MM.1S (cell line): ENCODE measurements around the gene SLC40A1.

ENCODE experiments used
- DNase-seq: peaks from one replicate; pipeline ENCODE4 v3.0.0-alpha.2; 2015
- H2AFZ ChIP-seq: fragments of 300-600 bp; sonication (generic); 2 replicates; pipeline ENCODE4 v1.6.0; 2016; ENCODE audit warnings: antibody characterized with exemption, low read length
- H3F3A ChIP-seq: fragments of 300-600 bp; sonication (generic); 2 replicates; pipeline ENCODE4 v1.6.1; 2016; ENCODE audit warnings: mild to moderate bottlenecking, antibody characterized with exemption, low read length, moderate library complexity, mixed read lengths; ENCODE audit not compliant: insufficient read depth
- H3K27ac ChIP-seq: fragments of 300-600 bp; sonication (generic); 2 replicates; pipeline ENCODE4 v1.5.1; 2016; ENCODE audit warnings: mild to moderate bottlenecking, low read length
- H3K27me3 ChIP-seq: fragments of 300-600 bp; sonication (generic); replicated peaks from 2 replicates; pipeline ENCODE4 v1.6.0; 2016; ENCODE audit warnings: low read length; ENCODE audit not compliant: insufficient read depth
- H3K36me3 ChIP-seq: fragments of 300-600 bp; sonication (generic); replicated peaks from 2 replicates; pipeline ENCODE4 v1.6.1; 2016; ENCODE audit warnings: mild to moderate bottlenecking, low read length, mixed read lengths; ENCODE audit not compliant: insufficient read depth
- H3K4me1 ChIP-seq: fragments of 300-600 bp; sonication (generic); 2 replicates; pipeline ENCODE4 v1.6.1; 2016; ENCODE audit warnings: low read length, mixed read lengths
- H3K4me2 ChIP-seq: fragments of 300-600 bp; sonication (generic); 2 replicates; pipeline ENCODE4 v1.6.0; 2016; ENCODE audit warnings: low read depth, low read length
- H3K4me3 ChIP-seq: fragments of 300-600 bp; sonication (generic); 2 replicates; pipeline ENCODE4 v1.5.1; 2016; ENCODE audit warnings: low read length, mixed read lengths
- H3K79me2 ChIP-seq: fragments of 300-600 bp; sonication (generic); 2 replicates; pipeline ENCODE4 v1.6.1; 2016; ENCODE audit warnings: mixed run types, low read length, mixed read lengths
- H3K9ac ChIP-seq: fragments of 300-600 bp; sonication (generic); 2 replicates; pipeline ENCODE4 v1.6.1; 2016; ENCODE audit warnings: low read length, mixed read lengths
- H3K9me2 ChIP-seq: fragments of 300-600 bp; sonication (generic); replicated peaks from 2 replicates; pipeline ENCODE4 v1.6.1; 2016; ENCODE audit warnings: mild to moderate bottlenecking, low read length, mixed read lengths; ENCODE audit not compliant: insufficient read depth
- H3K9me3 ChIP-seq: fragments of 300-600 bp; sonication (generic); replicated peaks from 2 replicates; pipeline ENCODE4 v1.6.1; 2016; ENCODE audit warnings: mild to moderate bottlenecking, low read length, mixed read lengths; ENCODE audit not compliant: insufficient read depth
- H4K20me1 ChIP-seq: fragments of 300-600 bp; sonication (generic); 2 replicates; pipeline ENCODE4 v1.6.1; 2016; ENCODE audit warnings: mild to moderate bottlenecking, low read length, moderate library complexity, mixed read lengths; ENCODE audit not compliant: insufficient read depth
- CTCF ChIP-seq: fragments of 300-600 bp; sonication (generic); IDR thresholded peaks from 2 replicates; pipeline ENCODE4 v1.5.1; 2016; ENCODE audit warnings: antibody characterized with exemption, low read length, mixed read lengths
- EZH2 ChIP-seq: fragments of 300-600 bp; sonication (generic); optimal IDR thresholded peaks from 2 replicates; pipeline ENCODE3; 2017; ENCODE audit warnings: low read depth, mild to moderate bottlenecking, antibody characterized with exemption, low read length, mixed read lengths
- EZH2phosphoT487 ChIP-seq: fragments of 300-600 bp; sonication (generic); IDR thresholded peaks from 2 replicates; pipeline ENCODE4 v1.6.1; 2018; ENCODE audit warnings: antibody characterized with exemption, low read length

The SLC40A1 gene

GRCh38 chr2:189548666-189549448 lies 31.7 kb downstream of the SLC40A1 start:
- Histone ChIP-seq H3K4me3 (no peak overlapping the region), H4K20me1 (no peaks in the 10 kb centered on the region), H3K9ac (no peak overlapping the region), H3K9me2 (no peaks in the 10 kb centered on the region), H3K27me3 (no peaks in the 10 kb centered on the region), H3F3A (no peaks in the 10 kb centered on the region), H2AFZ (no peak overlapping the region), H3K27ac (no peak overlapping the region), H3K4me2 (no peak overlapping the region), H3K4me1 (no peaks in the 10 kb centered on the region), H3K79me2 (no peaks in the 10 kb centered on the region), H3K9me3 (no peaks in the 10 kb centered on the region), H3K36me3 (no peaks in the 10 kb centered on the region)
- TF ChIP-seq EZH2 = no peak
- TF ChIP-seq EZH2phosphoT487 = no peak
- no peak for TF ChIP-seq CTCF
- no peak for DNase-seq

- Histone ChIP-seq H3K9me2 (no peaks in the 10 kb centered on the region), H3K27me3 (no peaks in the 10 kb centered on the region), H3K27ac (no peak overlapping the region), H2AFZ (no peak overlapping the region), H3K79me2 (no peaks in the 10 kb centered on the region), H3F3A (no peaks in the 10 kb centered on the region), H3K4me3 (no peak overlapping the region), H3K9me3 (no peaks in the 10 kb centered on the region), H4K20me1 (no peaks in the 10 kb centered on the region), H3K4me2 (no peak overlapping the region), H3K36me3 (no peaks in the 10 kb centered on the region), H3K9ac (no peak overlapping the region), H3K4me1 (no peaks in the 10 kb centered on the region)
- no peak for TF ChIP-seq EZH2
- TF ChIP-seq CTCF = no peak
- no peak for DNase-seq
Observed at GRCh38 chr2:189545418-189545817, 35.2 kb downstream of the SLC40A1 start.

GRCh38 chr2:189544318-189545042 lies 36.1 kb downstream of the SLC40A1 start:
- H3K27ac ChIP-seq = no peak overlapping the region
- H2AFZ ChIP-seq = no peak overlapping the region
- no peaks in the 10 kb centered on the region for H3K79me2 ChIP-seq
- no peaks in the 10 kb centered on the region for H3K9me2 ChIP-seq
- H3K36me3 ChIP-seq = no peaks in the 10 kb centered on the region
- H4K20me1 ChIP-seq = no peaks in the 10 kb centered on the region
- H3K27me3 ChIP-seq = no peaks in the 10 kb centered on the region
- DNase-seq = peak; percentile 16
- H3K4me3 ChIP-seq = no peak overlapping the region
- no peak for TF ChIP-seq CTCF
- TF ChIP-seq EZH2 = no peak
- no peak for TF ChIP-seq EZH2phosphoT487
- H3F3A ChIP-seq = no peaks in the 10 kb centered on the region
- H3K9ac ChIP-seq = no peak overlapping the region
- no peaks in the 10 kb centered on the region for H3K4me1 ChIP-seq
- no peak overlapping the region for H3K4me2 ChIP-seq
- no peaks in the 10 kb centered on the region for H3K9me3 ChIP-seq
